ENCODE data around the gene TMEM176B. TPM values are rescaled to one million over a fixed set of nuclear protein-coding genes. Genes with fewer than 3 reads are reported as not detected.

TMEM176B gene
- total and polyA plus RNA-seq, 2 experiments from 2014 or later: not detected

DNA sequence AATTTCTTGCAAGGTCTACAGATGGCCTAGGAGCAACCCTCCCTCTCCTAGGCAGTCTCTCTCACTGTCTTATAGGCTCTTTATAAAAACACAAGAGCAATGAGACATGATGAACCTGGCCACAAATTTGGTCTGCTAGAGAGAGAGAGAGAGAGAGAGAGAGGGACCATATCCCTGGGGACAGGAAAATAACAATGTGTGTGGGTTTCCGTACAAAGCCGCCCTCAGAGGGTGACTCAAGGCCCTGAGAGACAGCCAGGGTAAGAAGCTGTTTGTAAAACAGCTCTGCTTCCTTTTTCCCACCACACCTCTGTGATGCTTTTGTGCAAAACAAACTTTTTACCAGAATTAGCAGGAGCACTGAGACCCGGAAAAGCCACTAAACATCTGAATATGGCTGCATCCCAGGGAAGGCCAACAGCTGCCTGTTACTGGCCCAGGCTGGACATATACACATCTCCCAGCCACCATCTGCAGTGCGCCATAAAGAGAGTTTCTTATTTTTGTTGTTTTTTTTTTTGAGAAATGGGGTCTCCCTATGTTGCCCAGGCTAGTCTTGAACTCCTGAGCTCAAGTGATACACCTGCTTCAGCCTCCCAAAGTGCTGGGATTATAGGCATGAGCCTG lies 44.6 kb downstream of the TMEM176B start:
- 29 to 37% methylated on average over 4 of the region's 4 CpGs for WGBS, 2 experiments (ENCODE audit: low coverage in 1 of 2, low lambda C conversion rate in 2 of 2, missing lambda C conversion rate in 2 of 2)

GRCh38 chr7:150754951-150755350 lies 45.2 kb downstream of the TMEM176B start:
- Histone ChIP-seq H3K9ac (no peak overlapping the region), H3K36me3 (ENCODE audit: low read depth) (no peaks in the 10 kb centered on the region), H3K4me2 (ENCODE audit: unreplicated experiment) (no peak overlapping the region), H2AFZ (no peak overlapping the region), H3K27ac (no peak overlapping the region), H3K9me3 (ENCODE audit: low read depth) (no peaks in the 10 kb centered on the region), H3F3A (ENCODE audit: insufficient read depth) (no peaks in the 10 kb centered on the region), H4K20me1 (ENCODE audit: insufficient read depth) (no peaks in the 10 kb centered on the region), H3K27me3 (replicated peaks; ENCODE audit: insufficient read depth) (no peaks in the 10 kb centered on the region), H3K4me1 (ENCODE audit: insufficient read depth) (no peaks in the 10 kb centered on the region), H3K9me2 (ENCODE audit: insufficient read depth) (no peaks in the 10 kb centered on the region), H3K4me3 (no peak overlapping the region), H3K79me2 (ENCODE audit: insufficient read depth) (no peaks in the 10 kb centered on the region)
- DNase-seq: no peak
- in situ Hi-C loops (cut with MboI): no loop called here
- TF ChIP-seq EZH2phosphoT487 (IDR thresholded peaks at IDR 0.05; ENCODE audit: insufficient read depth, low read depth) (no peak), EZH2 (IDR thresholded peaks at IDR 0.05; ENCODE audit: insufficient read depth, poor library complexity, severe bottlenecking) (no peak)

More for the DNA sequence above, 44.6 kb downstream of the TMEM176B start:
- Histone ChIP-seq H3K9ac (no peak overlapping the region), H3K27me3 (replicated peaks; ENCODE audit: insufficient read depth) (no peaks in the 10 kb centered on the region), H3F3A (ENCODE audit: insufficient read depth) (no peaks in the 10 kb centered on the region), H3K4me1 (ENCODE audit: insufficient read depth) (no peaks in the 10 kb centered on the region), H3K9me3 (ENCODE audit: low read depth) (no peaks in the 10 kb centered on the region), H4K20me1 (ENCODE audit: insufficient read depth) (no peaks in the 10 kb centered on the region), H2AFZ (no peak overlapping the region), H3K27ac (no peak overlapping the region), H3K36me3 (ENCODE audit: low read depth) (no peaks in the 10 kb centered on the region), H3K79me2 (ENCODE audit: insufficient read depth) (no peaks in the 10 kb centered on the region), H3K4me3 (no peak overlapping the region), H3K9me2 (ENCODE audit: insufficient read depth) (no peaks in the 10 kb centered on the region), H3K4me2 (ENCODE audit: unreplicated experiment) (no peak overlapping the region)
- in situ Hi-C loops (cut with MboI): no loop called here
- TF ChIP-seq EZH2phosphoT487 (IDR thresholded peaks at IDR 0.05; ENCODE audit: insufficient read depth, low read depth) (no peak), EZH2 (IDR thresholded peaks at IDR 0.05; ENCODE audit: insufficient read depth, poor library complexity, severe bottlenecking) (no peak)
- DNase-seq: no peak

GRCh38 chr7:150753826-150754603 lies 46.1 kb downstream of the TMEM176B start:
- no peak for TF ChIP-seq EZH2 (IDR thresholded peaks at IDR 0.05; ENCODE audit: insufficient read depth, poor library complexity, severe bottlenecking)
- TF ChIP-seq EZH2phosphoT487 (IDR thresholded peaks at IDR 0.05; ENCODE audit: insufficient read depth, low read depth): no peak
- Histone ChIP-seq H3K4me3 (no peak overlapping the region), H4K20me1 (ENCODE audit: insufficient read depth) (no peaks in the 10 kb centered on the region), H3K27me3 (replicated peaks; ENCODE audit: insufficient read depth) (no peaks in the 10 kb centered on the region), H3K27ac (no peak overlapping the region), H3K9me3 (ENCODE audit: low read depth) (no peaks in the 10 kb centered on the region), H3K4me2 (ENCODE audit: unreplicated experiment) (no peak overlapping the region), H3K9me2 (ENCODE audit: insufficient read depth) (no peaks in the 10 kb centered on the region), H2AFZ (no peak overlapping the region), H3K4me1 (ENCODE audit: insufficient read depth) (no peaks in the 10 kb centered on the region), H3F3A (ENCODE audit: insufficient read depth) (no peaks in the 10 kb centered on the region), H3K36me3 (ENCODE audit: low read depth) (no peaks in the 10 kb centered on the region), H3K79me2 (ENCODE audit: insufficient read depth) (no peaks in the 10 kb centered on the region), H3K9ac (no peak overlapping the region)
- WGBS, 2 experiments (ENCODE audit: low coverage in 1 of 2, low lambda C conversion rate in 2 of 2, missing lambda C conversion rate in 2 of 2): 4 to 8% methylated on average over 3 of the region's 3 CpGs
- in situ Hi-C loops (cut with MboI): no loop called here
- peak; percentile 33 for DNase-seq

- Histone ChIP-seq H3K9ac (no peak overlapping the region), H3K4me1 (ENCODE audit: insufficient read depth) (no peaks in the 10 kb centered on the region), H2AFZ (no peak overlapping the region), H3K4me3 (no peak overlapping the region), H3F3A (ENCODE audit: insufficient read depth) (no peaks in the 10 kb centered on the region), H3K27ac (no peak overlapping the region), H3K36me3 (ENCODE audit: low read depth) (no peaks in the 10 kb centered on the region), H4K20me1 (ENCODE audit: insufficient read depth) (no peaks in the 10 kb centered on the region), H3K9me3 (ENCODE audit: low read depth) (no peaks in the 10 kb centered on the region), H3K27me3 (replicated peaks; ENCODE audit: insufficient read depth) (no peaks in the 10 kb centered on the region), H3K4me2 (ENCODE audit: unreplicated experiment) (no peak overlapping the region), H3K9me2 (ENCODE audit: insufficient read depth) (no peaks in the 10 kb centered on the region), H3K79me2 (ENCODE audit: insufficient read depth) (no peaks in the 10 kb centered on the region)
- TF ChIP-seq EZH2phosphoT487 (IDR thresholded peaks at IDR 0.05; ENCODE audit: insufficient read depth, low read depth): no peak
- TF ChIP-seq EZH2 (IDR thresholded peaks at IDR 0.05; ENCODE audit: insufficient read depth, poor library complexity, severe bottlenecking): no peak
- 30% methylated on average over 6 of the region's 6 CpGs for WGBS, 2 experiments (ENCODE audit: low coverage in 1 of 2, low lambda C conversion rate in 2 of 2, missing lambda C conversion rate in 2 of 2)
- in situ Hi-C loops (cut with MboI): no loop called here
- no peak for DNase-seq
These were observed 46.9 kb downstream of the TMEM176B start for GRCh38 chr7:150753239-150753638.
